Nephron progenitor cell (in vitro differentiated cells): ENCODE data around the gene RRN3.
"Not testable (repeated sequence)": the region's sequence is repeated elsewhere in the genome, so short reads cannot be mapped to it uniquely, and the experiment has no call there.

Experiments
- DNase-seq: peaks from one replicate; pipeline ENCODE4 v3.0.0; 2021
- H3K27ac Mint-ChIP-seq: 2 replicates; pipeline ENCODE4 v1.8.0; 2021; ENCODE audit warnings: mild to moderate bottlenecking, moderate library complexity, mixed read lengths
- H3K27me3 Mint-ChIP-seq: 2 replicates; pipeline ENCODE4 v1.8.0; 2021; ENCODE audit warnings: mild to moderate bottlenecking, low read depth, mixed read lengths; ENCODE audit not compliant: poor library complexity
- H3K36me3 Mint-ChIP-seq: 2 replicates; pipeline ENCODE4 v1.8.0; 2021; ENCODE audit warnings: low read depth, mixed read lengths
- H3K4me1 Mint-ChIP-seq: 2 replicates; pipeline ENCODE4 v1.8.0; 2021; ENCODE audit warnings: mixed read lengths
- H3K4me3 Mint-ChIP-seq: 2 replicates; pipeline ENCODE4 v1.8.0; 2021; ENCODE audit warnings: mild to moderate bottlenecking, moderate library complexity, mixed read lengths
- H3K9me3 Mint-ChIP-seq: 2 replicates; pipeline ENCODE4 v1.8.0; 2021; ENCODE audit warnings: mild to moderate bottlenecking, moderate library complexity, mixed read lengths
- TF ChIP-seq, protein P1 (sequence below): fragments of 200-600 bp; sonication (generic); IDR thresholded peaks from 2 replicates; pipeline ENCODE4 v1.5.0; 2021; ENCODE audit warnings: antibody characterized with exemption

RRN3 gene

DNA sequence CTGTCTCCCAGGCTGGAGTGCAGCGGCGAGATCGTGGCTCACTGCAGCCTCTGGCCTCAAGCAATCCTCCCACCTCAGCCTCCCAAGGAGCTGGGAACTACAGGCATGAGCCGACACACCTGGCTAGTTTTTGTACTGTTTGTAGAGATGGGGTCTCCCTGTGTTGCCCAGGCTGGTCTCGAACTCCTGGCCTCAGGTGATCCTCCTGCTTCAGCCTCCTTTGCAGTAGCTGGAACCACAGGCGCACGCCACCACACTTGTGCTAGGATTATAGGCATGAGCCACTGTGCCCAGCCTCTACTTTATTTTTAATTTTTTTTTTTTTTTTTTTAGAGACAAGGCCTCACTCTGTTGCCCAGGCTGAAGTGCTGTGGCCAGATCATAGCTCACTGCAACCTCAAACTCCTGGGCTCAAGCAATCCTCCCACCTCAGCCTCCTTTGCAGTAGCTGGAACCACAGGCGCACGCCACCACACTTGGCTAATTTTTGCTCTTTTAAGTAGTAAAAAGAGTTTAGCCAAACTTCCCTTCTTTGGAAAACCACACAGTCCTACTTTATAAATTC lies 42.6 kb downstream of the RRN3 start:
- DNase-seq: no peak
- Mint-ChIP-seq H3K27me3 (peaks cover 3% of the 10 kb centered on the region), H3K4me3 (no peak overlapping the region), H3K27ac (no peak overlapping the region), H3K9me3 (no peaks in the 10 kb centered on the region), H3K36me3 (peaks cover 9% of the 10 kb centered on the region), H3K4me1 (peaks cover 14% of the 10 kb centered on the region)
- TF ChIP-seq, protein P1, sequence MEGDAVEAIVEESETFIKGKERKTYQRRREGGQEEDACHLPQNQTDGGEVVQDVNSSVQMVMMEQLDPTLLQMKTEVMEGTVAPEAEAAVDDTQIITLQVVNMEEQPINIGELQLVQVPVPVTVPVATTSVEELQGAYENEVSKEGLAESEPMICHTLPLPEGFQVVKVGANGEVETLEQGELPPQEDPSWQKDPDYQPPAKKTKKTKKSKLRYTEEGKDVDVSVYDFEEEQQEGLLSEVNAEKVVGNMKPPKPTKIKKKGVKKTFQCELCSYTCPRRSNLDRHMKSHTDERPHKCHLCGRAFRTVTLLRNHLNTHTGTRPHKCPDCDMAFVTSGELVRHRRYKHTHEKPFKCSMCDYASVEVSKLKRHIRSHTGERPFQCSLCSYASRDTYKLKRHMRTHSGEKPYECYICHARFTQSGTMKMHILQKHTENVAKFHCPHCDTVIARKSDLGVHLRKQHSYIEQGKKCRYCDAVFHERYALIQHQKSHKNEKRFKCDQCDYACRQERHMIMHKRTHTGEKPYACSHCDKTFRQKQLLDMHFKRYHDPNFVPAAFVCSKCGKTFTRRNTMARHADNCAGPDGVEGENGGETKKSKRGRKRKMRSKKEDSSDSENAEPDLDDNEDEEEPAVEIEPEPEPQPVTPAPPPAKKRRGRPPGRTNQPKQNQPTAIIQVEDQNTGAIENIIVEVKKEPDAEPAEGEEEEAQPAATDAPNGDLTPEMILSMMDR: no peak

DNA sequence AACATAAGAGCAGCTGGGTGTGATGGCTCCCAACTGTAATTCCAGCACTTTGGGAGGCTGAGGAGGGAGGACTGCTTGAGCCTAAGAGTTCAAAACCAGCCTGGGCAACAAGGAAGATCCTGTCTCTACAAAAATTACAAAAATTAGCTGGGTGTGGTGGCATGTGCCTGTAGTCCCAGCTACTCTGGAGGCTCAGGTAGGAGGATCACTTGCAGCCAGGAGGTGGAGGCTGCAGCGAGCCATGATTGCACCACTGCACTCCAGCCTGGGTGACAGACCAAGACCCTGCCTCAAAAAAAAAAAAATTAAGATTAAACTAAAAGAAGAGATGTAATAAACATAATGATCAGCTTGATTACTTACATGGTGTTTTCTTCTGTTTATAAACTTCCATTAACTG lies 43.6 kb downstream of the RRN3 start:
- not testable (repeated sequence) for H3K27ac Mint-ChIP-seq, H3K4me3 Mint-ChIP-seq, DNase-seq, H3K27me3 Mint-ChIP-seq, H3K9me3 Mint-ChIP-seq
- Mint-ChIP-seq H3K36me3 (peaks cover 18% of the 10 kb centered on the region), H3K4me1 (peaks cover 14% of the 10 kb centered on the region)

DNA sequence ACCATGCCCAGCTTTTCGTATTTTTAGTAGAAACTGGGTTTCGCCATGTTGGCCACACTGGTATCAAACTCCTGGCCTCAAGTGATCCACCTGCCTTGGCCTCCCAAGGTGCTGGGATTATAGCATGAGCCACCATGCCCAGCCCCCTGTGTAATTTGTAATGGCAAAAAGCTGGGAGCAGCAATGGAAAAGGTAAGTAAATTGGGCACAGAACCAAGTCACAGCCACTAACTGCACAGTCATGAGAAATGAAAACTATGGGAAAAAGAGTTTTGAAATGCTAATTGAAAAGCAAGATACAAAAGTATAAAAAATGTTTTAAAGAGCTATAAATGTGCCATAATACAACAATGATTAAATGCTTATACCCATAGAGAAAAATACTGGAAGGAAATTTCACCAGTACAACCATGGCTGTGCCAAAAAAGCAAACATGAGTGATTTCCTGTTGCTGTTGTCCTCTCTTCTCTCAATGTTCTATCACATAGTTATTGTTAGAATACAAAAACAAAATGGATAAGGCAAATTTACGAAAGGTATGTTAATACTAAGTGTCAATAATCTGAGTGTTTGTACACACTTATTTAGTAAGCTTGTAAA lies 44.4 kb downstream of the RRN3 start:
- H3K4me3 Mint-ChIP-seq: no peak overlapping the region
- no peak overlapping the region for H3K27ac Mint-ChIP-seq
- peaks cover 3% of the 10 kb centered on the region for H3K27me3 Mint-ChIP-seq
- no peak for DNase-seq
- peaks cover 18% of the 10 kb centered on the region for H3K36me3 Mint-ChIP-seq
- peaks cover 9% of the 10 kb centered on the region for H3K4me1 Mint-ChIP-seq
- TF ChIP-seq, protein P1: no peak
- H3K9me3 Mint-ChIP-seq: no peaks in the 10 kb centered on the region

DNA sequence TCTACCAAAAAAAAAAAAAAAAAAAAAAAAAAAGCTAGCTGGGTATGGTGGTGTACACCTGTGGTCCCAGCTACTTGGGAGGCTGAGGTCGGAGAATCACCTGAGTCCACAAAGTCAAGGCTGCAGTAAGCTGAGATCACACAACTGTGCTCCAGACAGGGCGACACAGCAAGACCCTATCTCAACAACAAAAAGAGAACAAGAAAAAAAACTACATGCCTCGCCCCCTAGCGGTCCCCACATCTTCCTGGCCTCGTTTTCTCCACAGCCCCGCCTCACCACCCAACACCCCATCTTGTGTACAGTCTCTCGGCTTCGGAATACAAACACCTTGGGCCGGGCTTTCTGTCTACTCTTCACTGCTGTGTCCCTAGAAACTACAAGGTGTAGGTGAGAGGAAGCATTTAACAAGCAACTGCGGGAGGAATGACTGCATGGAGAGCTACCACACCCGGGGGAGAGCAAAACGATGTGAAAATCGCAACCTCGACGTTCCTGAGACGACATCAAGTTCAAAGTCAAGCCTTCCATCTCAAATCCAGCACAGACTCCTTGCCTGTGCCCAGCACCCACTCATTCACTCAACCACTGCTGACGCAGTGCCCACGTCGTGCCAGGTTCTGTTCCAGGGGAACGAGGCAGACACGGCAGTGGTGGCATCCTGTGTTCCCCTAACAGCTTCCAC lies 47.2 kb downstream of the RRN3 start:
- Mint-ChIP-seq H3K36me3 (peaks cover 34% of the 10 kb centered on the region), H3K4me1 (peaks cover 3% of the 10 kb centered on the region), H3K27me3 (peaks cover 3% of the 10 kb centered on the region), H3K4me3 (no peak overlapping the region), H3K27ac (peak overlapping the region; percentile 77), H3K9me3 (no peaks in the 10 kb centered on the region)
- TF ChIP-seq, protein P1: no peak
- DNase-seq: no peak

DNA sequence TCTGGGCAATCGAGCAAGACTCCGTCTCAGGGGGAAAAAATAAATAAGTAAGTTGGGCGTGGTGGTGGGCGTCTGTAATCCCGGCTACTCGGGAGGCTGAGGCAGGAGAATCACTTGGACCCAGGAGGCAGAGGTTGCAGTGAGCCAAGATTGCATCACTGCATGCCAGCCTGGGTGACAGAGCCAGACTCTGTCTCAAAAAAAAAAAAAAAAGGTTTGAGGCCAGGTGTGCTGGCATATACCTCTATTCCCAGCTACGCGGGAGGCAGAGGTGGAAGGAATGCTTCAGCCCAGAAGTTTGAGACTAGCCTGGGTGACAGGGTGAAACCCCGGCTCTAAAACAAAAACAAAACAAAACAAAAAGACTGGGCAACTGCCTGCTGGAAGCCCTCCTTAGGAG lies 48.8 kb downstream of the RRN3 start:
- not testable (repeated sequence) for H3K4me1 Mint-ChIP-seq, H3K27me3 Mint-ChIP-seq, H3K4me3 Mint-ChIP-seq, DNase-seq, H3K9me3 Mint-ChIP-seq
- peak overlapping the region; percentile 5 for H3K27ac Mint-ChIP-seq
- peaks cover 37% of the 10 kb centered on the region for H3K36me3 Mint-ChIP-seq

DNA sequence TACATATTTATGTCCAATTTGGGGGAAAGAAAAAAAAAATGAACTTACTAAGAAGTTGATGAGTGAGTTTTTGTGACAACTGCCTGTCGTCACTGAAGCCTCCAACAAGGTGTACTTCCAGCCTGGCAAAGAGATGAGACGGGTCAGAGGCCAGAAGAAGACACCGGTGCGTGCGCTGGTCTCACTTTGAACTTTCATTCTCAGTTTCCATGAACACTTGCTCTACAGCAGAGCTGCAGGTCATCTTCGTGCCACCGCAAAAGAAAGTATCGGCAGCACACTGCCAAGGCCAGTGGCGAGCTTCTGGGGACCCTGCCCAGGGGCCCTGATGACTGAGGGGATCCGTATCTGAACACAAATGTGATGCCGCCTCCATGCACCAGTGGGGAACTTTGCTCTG lies 49.8 kb downstream of the RRN3 start:
- Mint-ChIP-seq H3K4me1 (peaks cover 6% of the 10 kb centered on the region), H3K36me3 (peaks cover 45% of the 10 kb centered on the region), H3K9me3 (no peaks in the 10 kb centered on the region), H3K27ac (no peak overlapping the region), H3K27me3 (no peaks in the 10 kb centered on the region), H3K4me3 (no peak overlapping the region)
- TF ChIP-seq, protein P1: no peak
- no peak for DNase-seq

DNA sequence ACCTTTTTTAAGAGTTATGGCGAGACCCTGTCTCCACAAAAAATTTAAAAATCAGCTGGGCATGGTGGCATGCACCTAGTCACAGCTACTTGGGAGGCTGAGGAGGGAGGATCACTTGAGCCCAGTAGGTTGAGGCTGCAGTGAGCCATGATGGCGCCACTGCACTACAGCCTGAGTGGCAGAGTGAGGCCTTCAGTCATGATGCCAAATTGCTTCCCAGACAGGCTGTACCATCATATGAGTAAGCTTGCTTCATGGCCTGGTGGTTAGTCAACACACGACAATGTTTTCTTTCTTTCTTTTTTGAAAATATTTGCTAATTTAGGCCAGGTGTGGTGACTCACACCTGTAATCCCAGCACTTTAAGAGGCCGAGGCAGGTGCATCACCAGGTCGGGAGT lies 50.7 kb downstream of the RRN3 start:
- H3K4me3 Mint-ChIP-seq: no peak overlapping the region
- H3K9me3 Mint-ChIP-seq: no peaks in the 10 kb centered on the region
- no peaks in the 10 kb centered on the region for H3K27me3 Mint-ChIP-seq
- peaks cover 49% of the 10 kb centered on the region for H3K36me3 Mint-ChIP-seq
- TF ChIP-seq, protein P1: no peak
- peaks cover 6% of the 10 kb centered on the region for H3K4me1 Mint-ChIP-seq
- no peak overlapping the region for H3K27ac Mint-ChIP-seq
- no peak for DNase-seq
